Spleen (tissue), 11 donors: Measurements from ENCODE around the gene SEMA4F. TPM values are rescaled to one million over a fixed set of nuclear protein-coding genes. Genes with fewer than 3 reads are reported as not detected.
A peak's percentile ranks its signal among the peaks of the same experiment; 100 is the strongest.

ENCODE experiments used
- DNase-seq: peaks from one replicate; pipeline ENCODE4 v3.0.0-alpha.2; 2020
- H3K27ac ChIP-seq, 8 donors: fragments of 200-600 bp; sonication (generic) in 7 of 8; 1 replicate in 4 of 8; 2 replicates in 4 of 8; pipeline versions ENCODE4 v1.5.0 to v1.8.0; 2016 to 2021; ENCODE audit warnings: inconsistent platforms in 4 of 8, mild to moderate bottlenecking in 4 of 8, moderate library complexity in 1 of 8
- H3K27me3 ChIP-seq, 7 donors: fragments of 200-600 bp; sonication (generic) in 6 of 7; replicated peaks in 1 of 7; 1 replicate in 4 of 7; 2 replicates in 3 of 7; pipeline versions ENCODE4 v1.5.0 to v1.8.0; 2016 to 2021; ENCODE audit warnings: inconsistent platforms in 3 of 7, mild to moderate bottlenecking in 1 of 7
- H3K36me3 ChIP-seq, 6 donors: fragments of 200-600 bp; sonication (generic) in 5 of 6; 1 replicate in 4 of 6; 2 replicates in 2 of 6; pipeline versions ENCODE4 v1.5.0 to v1.8.0; 2016 to 2021; ENCODE audit warnings: inconsistent platforms in 2 of 6
- H3K4me1 ChIP-seq, 6 donors: fragments of 200-600 bp; sonication (generic) in 5 of 6; 1 replicate in 3 of 6; 2 replicates in 3 of 6; pipeline versions ENCODE4 v1.5.0 to v1.8.0; 2016 to 2021; ENCODE audit warnings: inconsistent platforms in 3 of 6
- H3K4me3 ChIP-seq, 8 donors: fragments of 200-600 bp; sonication (generic) in 7 of 8; 1 replicate in 4 of 8; 2 replicates in 4 of 8; pipeline versions ENCODE4 v1.5.0 to v1.8.0; 2016 to 2021; ENCODE audit warnings: inconsistent platforms in 4 of 8, mild to moderate bottlenecking in 4 of 8, moderate library complexity in 2 of 8
- H3K9me3 ChIP-seq, 8 donors: fragments of 200-600 bp; sonication (generic) in 7 of 8; 1 replicate in 4 of 8; 2 replicates in 4 of 8; pipeline versions ENCODE4 v1.5.0 to v1.8.0; 2016 to 2021; ENCODE audit warnings: inconsistent platforms in 4 of 8
- POLR2A ChIP-seq, 3 donors: fragments of 450-650 bp; IDR thresholded peaks; one replicate each; pipeline ENCODE4 v1.5.1; 2017; ENCODE audit warnings: antibody characterized with exemption in 3 of 3, mild to moderate bottlenecking in 1 of 3
- POLR2AphosphoS5 ChIP-seq, 3 donors: sonication (generic); formaldehyde crosslinking; IDR thresholded peaks; one replicate each; pipeline ENCODE4 v1.5.1; 2017; ENCODE audit warnings: antibody characterized with exemption in 3 of 3
- WGBS, 5 donors: extraction: QIAGEN DNeasy Blood & Tissue Kit in 3 of 5; methylation state at CpG; one replicate each; pipeline versions ENCODE4 v1.1.5 to v1.1.7; 2013 to 2018; 5-methylcytosine and 5-hydroxymethylcytosine counted together
- intact Hi-C: fragments of 100-400 bp; cut with DNase I; formaldehyde crosslinking; loops from one replicate; pipeline ENCODE4 v1.15.0; 2023; ENCODE audit warnings: low total_unique reads
- polyA plus RNA-seq, 3 donors: library from polyadenylated mRNA; stranded (reverse); fragments of 200-250 nt; gene quantifications; one replicate each; pipeline ENCODE4 v1.2.1, GENCODE V29; 2013
- total RNA-seq, 7 donors: library from RNA; depleted of rRNA in 3 of 7; stranded (reverse); fragments of >200 nt in 3 of 7; fragmentation: NEBNext Ultra II Directional in 4 of 7; extraction: Animal tissue kit (Norgen Biotek cat#: 25700) in 4 of 7; gene quantifications; one replicate each; pipeline versions ENCODE4 v1.1.0 to v1.2.1, GENCODE V29; 2016 to 2021
- TF ChIP-seq, protein P1 (sequence below), 11 experiments: fragments of 200-600 bp in 7 of 11; fragments of 450-650 bp in 4 of 11; sonication (generic) in 4 of 11; IDR thresholded peaks in 8 of 11; conservative IDR thresholded peaks in 3 of 11; 1 replicate in 7 of 11; 2 replicates in 4 of 11; pipeline versions ENCODE4 v1.4.0 to v1.8.0; 2016 to 2021; ENCODE audit warnings: antibody characterized with exemption in 11 of 11, inconsistent platforms in 4 of 11, mild to moderate bottlenecking in 1 of 11
- donor health status: healthy with polysubstance abuse.
- donor health status: DM: no; HTN: no; CAD: no; lungs with moderate emphysema.
- donor health status: DM: no; HTN: no; CAD: no.
- donor health status: Bipolar disorder and iron deficiency.
- donor health status: healthy.
- donor health status: DM: no; HTN: no; CAD: no.
- donor health status: DM: yes; HTN: yes; CAD: no.

Gene SEMA4F
- total and polyA plus RNA-seq, 10 donors, result 1.5 to 11.0 (median 6.9) TPM

DNA sequence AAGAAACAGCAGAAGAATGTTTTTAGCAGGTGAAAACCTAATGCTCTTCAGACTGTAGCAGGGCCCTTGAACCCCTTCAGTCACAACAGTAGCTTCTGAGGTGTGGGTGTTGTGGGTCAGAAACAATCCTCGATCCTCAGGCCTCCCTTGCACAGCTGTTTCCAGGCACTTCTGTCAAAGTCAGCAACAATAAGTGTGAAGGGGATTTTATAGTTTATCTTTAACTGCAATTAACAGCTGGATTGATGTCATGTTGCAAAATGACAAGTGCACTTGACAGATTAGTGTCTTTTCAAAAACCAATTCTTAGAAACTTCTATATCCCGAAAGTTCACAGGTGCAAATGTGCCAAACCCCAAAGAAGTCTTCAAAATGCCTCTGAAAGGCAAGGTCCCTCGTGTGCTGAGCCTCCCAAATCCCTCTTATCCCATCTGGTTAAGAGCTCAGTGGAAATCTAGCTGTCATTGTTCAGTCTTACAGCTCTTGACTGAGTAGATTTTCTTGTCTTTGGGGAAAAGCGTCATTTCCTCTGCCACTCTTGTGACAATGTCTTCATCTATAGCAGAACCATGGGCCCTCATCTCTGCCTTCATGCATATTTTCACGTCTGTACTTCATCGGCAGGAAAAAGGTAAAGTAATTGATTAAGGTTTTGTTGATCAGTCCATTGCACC, 35.5 kb upstream of the SEMA4F start:
- intact Hi-C loops, result no loop called here
- Histone ChIP-seq H3K9me3 (no peaks in the 10 kb centered on the region), H3K27ac (no peak overlapping the region), H3K36me3 (no peaks in the 10 kb centered on the region), H3K4me1 (peaks cover 0 to 15% (median 10%) of the 10 kb centered on the region in 6 donors), H3K4me3 (no peak overlapping the region), H3K27me3 (peaks cover 0 to 13% (median 0%) of the 10 kb centered on the region in 7 donors)
- TF ChIP-seq POLR2AphosphoS5 (IDR thresholded peaks at IDR 0.05) (no peak), POLR2A (IDR thresholded peaks at IDR 0.05) (no peak)
- TF ChIP-seq, protein P1, sequence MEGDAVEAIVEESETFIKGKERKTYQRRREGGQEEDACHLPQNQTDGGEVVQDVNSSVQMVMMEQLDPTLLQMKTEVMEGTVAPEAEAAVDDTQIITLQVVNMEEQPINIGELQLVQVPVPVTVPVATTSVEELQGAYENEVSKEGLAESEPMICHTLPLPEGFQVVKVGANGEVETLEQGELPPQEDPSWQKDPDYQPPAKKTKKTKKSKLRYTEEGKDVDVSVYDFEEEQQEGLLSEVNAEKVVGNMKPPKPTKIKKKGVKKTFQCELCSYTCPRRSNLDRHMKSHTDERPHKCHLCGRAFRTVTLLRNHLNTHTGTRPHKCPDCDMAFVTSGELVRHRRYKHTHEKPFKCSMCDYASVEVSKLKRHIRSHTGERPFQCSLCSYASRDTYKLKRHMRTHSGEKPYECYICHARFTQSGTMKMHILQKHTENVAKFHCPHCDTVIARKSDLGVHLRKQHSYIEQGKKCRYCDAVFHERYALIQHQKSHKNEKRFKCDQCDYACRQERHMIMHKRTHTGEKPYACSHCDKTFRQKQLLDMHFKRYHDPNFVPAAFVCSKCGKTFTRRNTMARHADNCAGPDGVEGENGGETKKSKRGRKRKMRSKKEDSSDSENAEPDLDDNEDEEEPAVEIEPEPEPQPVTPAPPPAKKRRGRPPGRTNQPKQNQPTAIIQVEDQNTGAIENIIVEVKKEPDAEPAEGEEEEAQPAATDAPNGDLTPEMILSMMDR (IDR thresholded peaks at IDR 0.05 in 8 of 11, conservative IDR thresholded peaks at IDR 0.05 in 3 of 11), result no peak
- no peak for DNase-seq
- WGBS, 5 donors, result 69 to 83% (median 79%) methylated on average over 6 of the region's 6 CpGs

DNA sequence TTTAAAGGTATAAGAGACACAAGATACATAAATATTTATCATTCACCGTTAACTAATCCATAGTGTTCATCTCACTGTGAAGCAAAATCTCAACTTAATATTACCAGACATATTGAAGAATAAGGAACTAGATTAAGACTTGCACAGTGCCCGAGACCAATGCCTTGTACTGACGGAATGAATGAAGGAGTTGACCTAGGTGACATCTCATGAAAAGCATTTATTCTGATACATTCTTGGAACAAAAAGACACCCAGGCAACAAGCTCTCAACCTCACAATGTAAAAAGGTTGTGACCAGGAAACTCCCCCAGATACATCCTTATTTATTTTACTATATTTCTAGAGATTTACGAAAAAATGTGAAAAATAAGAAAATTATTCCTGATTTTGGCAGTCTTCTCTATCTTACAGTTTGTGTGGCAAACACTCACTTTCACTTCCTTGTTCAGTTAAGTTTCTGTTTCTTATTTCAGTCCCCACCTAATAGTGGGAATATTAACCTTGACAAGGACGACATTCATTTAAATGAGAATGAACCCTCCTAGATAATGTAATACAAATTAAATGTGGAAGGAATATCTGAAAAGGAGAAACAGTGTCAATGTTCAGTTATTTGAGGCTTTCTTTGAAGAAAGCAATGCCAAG, 34.3 kb upstream of the SEMA4F start:
- H3K9me3 ChIP-seq, result no peaks in the 10 kb centered on the region
- TF ChIP-seq, protein P1 (IDR thresholded peaks at IDR 0.05 in 8 of 11, conservative IDR thresholded peaks at IDR 0.05 in 3 of 11), result no peak
- TF ChIP-seq POLR2A (IDR thresholded peaks at IDR 0.05) (no peak), POLR2AphosphoS5 (IDR thresholded peaks at IDR 0.05) (no peak)
- intact Hi-C loops, result no loop called here
- H3K4me3 ChIP-seq, result no peak overlapping the region
- H3K27ac ChIP-seq, result peak overlapping the region in 1 of 8 donors; percentile 19
- DNase-seq, result no peak
- WGBS, 5 donors, result 57 to 74% (median 61%) methylated on average over 5 of the region's 5 CpGs
- peaks cover 0 to 15% (median 10%) of the 10 kb centered on the region in 6 donors for H3K4me1 ChIP-seq
- H3K36me3 ChIP-seq, result no peaks in the 10 kb centered on the region
- peaks cover 0 to 4% (median 0%) of the 10 kb centered on the region in 7 donors for H3K27me3 ChIP-seq

DNA sequence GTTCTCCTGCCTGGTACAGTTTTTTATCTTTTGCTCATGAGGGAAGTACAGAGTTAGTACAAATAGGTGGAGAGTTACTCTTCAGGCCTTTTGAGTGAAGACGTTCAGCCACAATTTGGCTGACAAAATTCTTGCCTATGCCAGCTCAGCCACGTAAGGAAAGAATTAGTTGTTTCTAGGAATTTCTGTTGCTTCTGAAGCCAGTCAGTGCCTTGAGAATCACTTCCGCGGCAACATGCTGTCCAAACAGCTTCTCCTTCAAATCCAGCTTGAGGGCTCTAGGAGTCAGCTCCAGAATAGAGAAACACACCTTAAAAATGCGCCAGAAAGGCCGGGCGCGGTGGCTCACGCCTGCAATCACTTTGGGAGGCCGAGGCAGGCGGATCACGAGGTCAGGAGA, 33.4 kb upstream of the SEMA4F start:
- Histone ChIP-seq H3K4me3 (no peak overlapping the region), H3K4me1 (peaks cover 0 to 15% (median 10%) of the 10 kb centered on the region in 6 donors), H3K27ac (no peak overlapping the region), H3K9me3 (no peaks in the 10 kb centered on the region), H3K36me3 (no peaks in the 10 kb centered on the region), H3K27me3 (no peaks in the 10 kb centered on the region)
- TF ChIP-seq, protein P1 (IDR thresholded peaks at IDR 0.05 in 8 of 11, conservative IDR thresholded peaks at IDR 0.05 in 3 of 11), result no peak
- TF ChIP-seq POLR2AphosphoS5 (IDR thresholded peaks at IDR 0.05) (no peak), POLR2A (IDR thresholded peaks at IDR 0.05) (no peak)
- no peak for DNase-seq
- intact Hi-C loops, result no loop called here
- 90 to 96% (median 94%) methylated on average over 12 of the region's 12 CpGs for WGBS, 5 donors
